Urothelium cell line (cell line): ENCODE measurements around the gene CDCP1.
A peak's percentile ranks its signal among the peaks of the same experiment; 100 is the strongest.
"Not testable (repeated sequence)": the region's sequence is repeated elsewhere in the genome, so short reads cannot be mapped to it uniquely, and the experiment has no call there.

Experiments used
- DNase-seq: peaks from one replicate; pipeline ENCODE4 v3.0.0; 2011; ENCODE audit warnings: low spot score, mixed read lengths
- FAIRE-seq: peaks from 2 replicates; lab custom pipeline; 2011; peaks lifted over from hg19 to GRCh38; lab: Jason Lieb, UNC

CDCP1 gene

DNA sequence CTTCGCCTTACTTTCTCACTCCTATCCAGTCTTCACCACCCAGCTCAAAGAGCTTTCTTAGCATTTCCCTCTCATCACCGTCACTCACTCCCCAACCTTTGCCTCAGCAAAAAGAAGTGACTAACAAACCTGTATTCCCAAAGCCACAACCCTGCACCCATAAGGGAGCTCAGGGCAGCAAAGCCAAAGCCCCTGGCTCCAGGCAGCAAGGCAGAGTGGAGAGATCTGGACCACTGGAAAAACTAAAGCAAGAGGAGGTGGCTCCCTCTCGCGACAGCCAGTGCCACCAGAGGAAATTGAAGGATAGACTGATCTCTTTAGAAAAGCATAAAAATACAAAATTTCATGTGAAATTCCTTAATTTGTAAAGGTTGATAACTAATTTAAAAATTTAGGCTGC is 25.1 kb upstream of the CDCP1 start:
- no peak for FAIRE-seq
- DNase-seq = no peak

DNA sequence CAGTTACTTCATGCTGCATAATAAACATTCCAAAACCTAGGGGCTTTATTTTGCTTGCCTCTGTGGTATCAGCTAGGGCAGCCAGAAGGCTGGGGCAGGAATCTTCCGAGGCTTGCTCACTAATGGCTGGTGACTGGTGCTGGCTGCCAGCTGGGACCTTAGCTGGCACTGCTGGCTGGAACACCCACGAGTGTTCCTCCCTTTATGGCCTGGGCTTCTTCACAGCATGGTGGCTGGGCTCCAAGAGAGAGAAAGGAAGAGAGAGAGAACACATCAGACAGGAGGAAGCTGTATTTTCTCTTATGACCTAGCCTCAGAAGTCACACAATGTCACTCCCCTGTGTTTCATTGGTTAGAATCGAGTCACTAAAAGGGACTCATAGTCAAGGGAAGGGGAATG is 23.9 kb upstream of the CDCP1 start:
- FAIRE-seq (no peak), DNase-seq (no peak)

DNA sequence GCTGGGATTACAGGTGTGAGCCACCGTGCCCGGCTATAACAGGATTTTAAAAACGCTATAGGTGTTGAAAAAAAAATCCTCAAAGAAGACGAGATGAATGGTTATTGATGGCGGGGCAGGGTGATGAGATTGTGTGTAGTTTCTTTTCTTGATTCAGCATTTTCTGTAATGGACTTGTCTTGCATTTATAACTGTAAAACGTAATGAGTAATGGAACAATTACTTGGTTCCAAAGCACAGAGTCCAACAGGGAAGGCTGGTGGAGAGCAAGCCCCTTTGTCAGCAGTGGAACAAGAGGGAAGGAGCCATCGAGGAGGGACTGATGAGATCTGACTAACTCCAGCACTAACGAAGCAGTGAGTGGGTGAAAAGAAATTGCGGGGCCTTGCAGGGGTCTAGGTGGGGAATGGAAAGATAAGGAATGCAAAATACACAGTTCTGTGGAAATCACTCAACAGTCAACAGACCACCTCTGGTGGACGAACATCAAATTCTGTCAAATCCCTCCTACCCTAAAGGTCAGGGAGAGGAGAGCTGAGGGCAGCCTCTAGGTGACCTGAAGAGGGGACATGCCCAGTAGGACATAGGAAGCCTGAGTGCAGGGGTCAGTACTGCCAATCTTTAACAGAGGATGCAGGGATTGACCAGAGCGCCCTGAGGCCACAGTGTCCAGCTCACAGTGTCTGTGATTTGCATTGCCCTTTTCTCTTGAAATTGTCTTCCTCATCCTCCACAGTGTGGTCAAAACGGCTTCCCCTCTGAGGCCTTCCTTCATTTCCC is 23.1 kb upstream of the CDCP1 start:
- no peak for DNase-seq
- FAIRE-seq = no peak

DNA sequence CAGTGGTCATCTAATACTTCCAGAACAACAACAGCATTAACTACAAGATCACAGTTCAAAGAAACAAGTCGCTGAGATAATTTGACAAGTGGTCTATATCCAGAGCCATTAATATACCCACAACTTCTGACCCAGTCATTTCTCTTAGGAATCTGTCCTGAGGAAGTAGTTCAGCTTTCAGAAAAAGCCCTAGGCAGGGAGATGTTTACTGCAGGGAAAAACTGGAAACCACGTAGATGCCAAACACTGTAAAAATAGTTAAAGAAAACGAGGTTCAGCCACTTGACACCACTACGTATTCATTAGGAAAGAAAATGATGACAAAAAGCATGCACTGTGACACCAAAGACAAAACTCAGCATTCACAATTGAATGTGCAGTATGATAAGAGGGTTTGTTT is 22.3 kb upstream of the CDCP1 start:
- DNase-seq = no peak
- FAIRE-seq = no peak

DNA sequence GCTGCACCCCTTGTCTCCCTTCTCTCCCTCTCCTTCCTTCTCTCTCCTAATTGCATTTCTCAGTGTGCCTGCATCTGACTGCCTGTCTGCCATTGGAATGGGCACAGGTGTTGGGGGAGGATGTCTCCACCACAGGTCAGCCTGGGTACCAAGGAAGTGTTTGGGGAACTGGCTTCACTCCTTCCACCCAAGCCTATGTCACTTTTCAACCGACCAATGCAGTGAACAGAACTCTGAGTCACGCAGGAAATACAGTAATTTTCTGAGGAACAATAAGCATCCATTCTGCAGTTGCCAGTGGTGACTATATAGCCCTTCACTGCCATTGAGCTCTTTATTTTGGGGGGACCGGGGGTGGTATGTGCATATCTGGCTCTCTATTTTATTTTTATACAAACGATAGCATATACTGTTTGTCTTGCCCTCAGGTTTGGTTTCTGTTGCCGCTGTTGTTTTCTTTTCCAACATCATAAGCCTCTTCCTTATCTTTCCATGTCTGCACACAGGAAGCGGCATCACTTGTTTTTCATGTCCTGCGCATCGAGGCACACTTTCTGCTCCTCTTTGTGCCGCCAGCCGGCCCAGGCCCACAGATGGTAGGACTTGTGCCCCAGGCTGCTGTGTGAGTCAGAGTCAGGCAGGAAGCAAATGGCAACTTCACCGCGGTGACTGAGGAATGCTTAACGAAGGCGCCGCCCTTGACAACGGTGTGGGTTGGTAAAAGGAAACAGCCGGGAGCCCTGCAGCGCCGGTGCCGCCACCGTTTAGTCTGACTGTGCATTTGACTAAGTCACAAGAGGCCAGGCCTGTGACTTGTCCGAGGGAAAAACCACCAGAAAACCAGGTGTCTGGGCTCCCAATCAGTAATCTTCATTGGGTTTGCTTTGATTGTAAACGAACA is 21.1 kb upstream of the CDCP1 start:
- peak; percentile 99 for FAIRE-seq
- peak; percentile 96 for DNase-seq

DNA sequence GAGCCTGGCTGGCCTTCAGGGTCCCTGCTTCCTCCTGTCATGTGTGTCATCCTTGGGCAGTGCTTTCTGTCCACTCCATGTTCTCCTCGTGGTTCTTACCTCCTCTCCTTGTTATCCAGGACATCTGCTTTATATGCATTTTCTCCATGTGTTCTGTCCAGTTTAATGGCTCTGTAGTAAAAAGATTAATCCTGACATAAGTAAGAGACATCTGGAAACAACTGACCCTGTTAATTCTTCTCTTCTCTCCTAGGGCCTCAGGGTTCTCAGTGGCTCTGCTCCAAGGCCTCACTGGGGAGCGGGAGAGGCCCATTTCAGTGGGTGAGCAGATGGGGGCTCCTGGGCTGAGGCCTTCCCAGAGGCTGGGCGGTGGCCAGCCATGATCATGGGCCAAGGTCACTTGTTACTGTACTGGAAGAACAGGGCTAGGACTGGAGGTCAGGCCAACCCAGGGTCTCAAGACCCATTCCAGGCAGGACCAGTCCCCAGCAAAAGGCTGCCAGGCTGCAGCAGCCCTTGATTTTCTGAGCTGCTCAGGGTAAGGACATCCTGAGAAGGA is 20.2 kb upstream of the CDCP1 start:
- FAIRE-seq = no peak
- DNase-seq = no peak

DNA sequence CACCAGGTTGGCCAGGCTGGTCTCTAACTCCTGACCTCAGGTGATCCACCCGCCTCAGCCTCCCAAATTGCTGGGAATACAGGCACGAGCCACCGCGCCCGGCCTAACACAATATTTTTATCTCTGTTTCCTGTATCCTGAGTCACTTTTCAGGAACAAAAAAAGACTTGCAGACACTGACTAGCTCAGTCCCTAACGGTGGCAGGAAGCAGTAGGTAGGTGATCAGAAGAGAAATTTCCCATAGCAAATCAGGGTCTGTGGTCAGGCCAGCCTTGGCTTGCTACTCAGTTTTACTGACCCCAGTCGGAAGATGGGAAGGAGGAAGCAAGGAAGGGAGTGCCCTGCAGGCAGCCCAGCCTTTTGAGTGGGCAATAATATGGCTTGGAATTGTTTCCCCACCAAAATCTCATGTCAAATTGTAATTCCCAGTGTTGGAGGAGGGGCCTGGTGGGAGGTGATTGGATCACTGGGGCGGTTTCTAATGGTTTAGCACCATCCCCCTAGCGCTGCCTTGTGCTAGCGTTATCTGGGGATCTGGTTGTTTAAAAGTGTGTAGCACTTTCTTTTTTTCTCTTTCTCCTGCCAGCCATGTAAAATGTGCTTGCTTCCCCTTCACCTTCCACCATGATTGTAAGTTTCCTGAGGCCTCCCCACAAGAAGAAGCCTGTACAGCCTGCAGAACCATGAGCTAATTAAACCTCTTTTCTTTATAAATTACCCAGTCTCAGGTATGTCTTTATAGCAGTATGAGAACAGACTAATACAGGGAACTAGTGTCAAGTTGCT is 19.5 kb upstream of the CDCP1 start:
- no peak for DNase-seq
- FAIRE-seq = no peak

DNA sequence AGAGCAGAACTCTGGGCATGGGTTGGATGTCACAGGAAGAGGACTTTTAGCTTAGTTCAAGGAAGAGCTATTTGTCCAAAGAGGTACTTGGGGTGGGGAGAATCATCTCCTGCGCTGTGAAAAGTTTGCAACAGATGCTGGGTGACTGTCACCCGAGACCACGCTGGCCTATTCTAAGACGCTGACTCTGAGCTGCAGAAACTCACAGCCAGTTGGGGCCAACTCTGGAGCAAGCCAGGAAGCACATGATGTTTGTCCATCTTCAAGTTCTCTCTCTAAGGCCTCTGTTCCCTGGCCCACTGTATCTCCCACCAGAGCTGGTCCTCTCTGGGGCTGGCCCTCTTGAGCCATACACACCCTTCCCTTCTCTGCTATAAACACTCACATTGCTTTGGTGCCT is 17.9 kb upstream of the CDCP1 start:
- no peak for FAIRE-seq
- DNase-seq = no peak

DNA sequence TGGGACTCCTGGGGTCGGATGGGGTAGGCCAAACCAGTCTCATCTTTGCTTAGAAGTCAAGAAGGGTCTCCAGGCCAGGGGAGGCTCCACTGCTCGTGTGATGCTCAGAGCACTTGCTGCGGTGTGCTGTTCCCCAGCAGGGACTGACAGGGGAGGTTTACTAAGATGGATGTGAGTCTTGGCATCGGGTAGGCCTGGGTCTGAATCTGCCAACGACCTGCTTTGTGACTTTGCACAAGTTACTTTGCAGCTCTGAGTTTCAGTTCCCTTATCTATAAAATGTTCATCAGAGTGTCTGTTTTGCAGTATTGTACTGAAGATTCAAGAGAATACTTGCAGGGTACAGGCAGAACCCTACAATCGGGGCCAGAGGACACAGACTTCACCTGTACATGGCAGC is 17.3 kb upstream of the CDCP1 start:
- FAIRE-seq = no peak
- no peak for DNase-seq

DNA sequence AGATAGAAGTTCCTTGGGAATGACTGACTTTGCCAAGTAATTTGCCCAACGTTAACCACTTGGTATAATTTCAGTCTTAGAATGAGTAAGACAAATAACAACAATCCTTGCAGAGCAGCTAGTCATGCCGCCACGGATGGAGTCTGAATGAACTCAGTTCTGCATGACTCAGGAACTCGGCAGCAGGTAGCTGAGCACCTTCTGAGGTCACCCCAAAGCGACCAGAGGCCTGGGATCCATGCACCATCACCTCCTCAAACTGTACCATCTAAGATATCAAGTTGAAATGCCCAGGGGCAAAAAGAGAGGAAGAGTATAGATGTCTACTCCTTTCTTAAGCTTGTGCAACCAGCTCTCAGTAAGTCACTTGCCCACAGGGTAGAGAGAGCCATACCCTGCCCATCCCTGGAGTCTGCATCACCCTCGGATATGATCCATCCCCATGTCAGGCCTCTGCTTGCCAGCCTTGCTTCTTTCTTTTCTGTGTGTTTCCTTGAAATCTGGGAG is 8.5 kb upstream of the CDCP1 start:
- no peak for DNase-seq

DNA sequence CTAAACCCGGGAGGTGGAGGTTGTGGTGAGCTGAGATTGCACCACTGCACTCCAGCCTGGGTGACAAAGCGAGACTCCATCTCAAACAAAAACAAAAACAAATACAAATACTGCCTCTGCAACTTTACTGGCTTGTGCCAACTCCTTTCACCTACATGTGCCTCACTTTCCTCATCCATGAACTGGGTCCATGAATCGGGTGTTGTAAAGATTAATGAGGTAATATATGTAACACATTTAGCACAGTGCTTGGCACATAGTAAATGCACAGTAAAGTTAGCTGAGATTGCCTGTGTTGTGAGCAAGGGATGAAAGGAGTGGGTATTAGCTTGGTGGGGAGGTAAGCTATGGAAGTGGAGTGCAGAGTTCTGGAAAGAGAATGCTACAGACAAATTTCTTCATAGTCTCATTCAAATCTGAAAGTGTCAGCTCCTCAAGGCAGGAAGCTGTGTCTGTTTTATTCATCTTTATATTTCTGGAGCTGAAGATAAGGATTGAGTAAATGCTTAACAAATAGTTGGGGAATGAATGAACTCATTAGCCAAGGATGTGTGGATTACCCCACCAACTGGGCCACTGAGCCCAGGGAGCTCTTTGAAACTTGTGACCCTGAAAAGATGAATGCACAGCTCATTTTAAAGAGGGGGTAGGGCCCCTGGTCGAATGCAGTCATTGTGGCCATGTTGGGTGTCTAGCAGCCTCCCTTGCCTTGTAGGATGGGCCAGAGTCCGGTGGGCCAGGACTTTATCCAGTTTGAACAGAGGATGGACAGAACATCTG is 7.7 kb upstream of the CDCP1 start:
- FAIRE-seq (no peak), DNase-seq (no peak)

More for the DNA sequence above, 8.5 kb upstream of the CDCP1 start:
- FAIRE-seq = no peak

DNA sequence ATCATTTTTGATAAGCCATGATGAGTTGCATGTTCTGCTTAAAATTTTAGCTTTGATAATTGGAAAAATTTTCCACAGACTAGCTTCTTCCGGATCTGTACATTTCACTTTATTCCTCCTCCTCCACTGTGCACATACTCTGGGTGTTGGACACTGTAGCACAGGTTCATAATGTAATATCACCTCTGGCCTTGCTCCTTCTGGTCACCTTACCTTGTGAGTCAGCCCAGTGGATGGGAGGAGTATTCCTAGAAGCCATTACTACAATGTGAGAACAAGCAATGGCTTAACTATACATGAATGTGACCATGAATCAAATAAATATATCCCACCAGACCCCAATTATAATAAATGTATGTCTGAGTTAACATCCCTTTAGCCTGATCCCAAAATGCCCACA is 6.1 kb upstream of the CDCP1 start:
- DNase-seq = no peak
- no peak for FAIRE-seq

DNA sequence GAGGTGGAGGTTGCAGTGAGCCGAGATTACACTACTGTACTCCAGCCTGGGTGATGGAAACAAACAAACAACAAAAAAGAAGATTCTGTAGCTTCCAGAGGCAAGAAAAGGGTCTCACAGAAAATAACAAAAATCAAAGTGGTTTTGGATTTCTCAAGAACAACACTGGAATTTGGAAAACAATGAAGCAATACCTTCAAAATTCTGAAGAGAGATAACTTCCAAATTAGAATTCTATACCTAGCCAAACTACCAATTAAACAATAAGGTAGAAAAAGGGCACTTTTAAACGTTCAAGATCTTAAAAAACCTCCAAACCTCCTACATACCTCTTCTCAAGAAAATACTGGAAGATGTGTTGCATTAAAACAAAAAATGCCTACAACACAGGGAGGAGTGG is 4.9 kb upstream of the CDCP1 start:
- DNase-seq = no peak
- FAIRE-seq = no peak

DNA sequence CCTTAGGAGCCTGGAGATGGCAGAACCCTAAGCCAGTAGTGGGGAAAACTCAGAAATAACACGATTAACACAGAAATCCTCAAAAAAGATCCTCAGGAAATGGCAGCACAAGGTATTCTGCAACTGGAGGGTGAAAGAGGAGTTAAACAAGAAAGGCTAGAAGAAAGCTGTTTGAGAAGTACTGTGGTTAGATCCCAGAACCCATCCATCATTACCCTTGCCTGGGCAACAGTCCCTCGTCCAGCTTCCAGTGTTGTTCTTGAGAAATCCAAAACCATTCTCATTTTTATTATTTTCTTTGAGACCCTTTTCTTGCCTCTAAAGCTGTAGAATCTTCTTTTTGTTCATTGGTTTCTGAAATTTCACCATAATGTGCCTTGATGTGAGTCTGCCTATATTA is 2.7 kb upstream of the CDCP1 start:
- DNase-seq (no peak), FAIRE-seq (no peak)

DNA sequence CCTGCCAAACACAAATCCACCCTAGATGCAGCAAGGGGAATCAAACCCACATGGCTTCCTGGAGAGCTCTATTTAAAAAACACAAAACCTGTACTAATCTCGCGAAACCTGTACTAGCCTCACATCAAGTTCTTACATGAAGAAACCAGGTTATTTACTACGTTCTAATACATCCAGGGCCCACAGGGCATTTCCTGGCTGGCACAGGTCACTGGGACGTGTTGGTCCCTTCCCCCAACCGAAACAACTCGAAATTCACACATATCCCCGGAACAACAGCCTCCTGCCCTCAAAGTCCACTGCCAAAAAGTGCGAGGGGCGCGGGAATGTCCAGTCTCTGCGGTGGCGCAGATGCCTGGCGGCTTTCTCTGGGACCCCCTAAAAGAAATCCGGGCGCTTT is 955 bp downstream of the CDCP1 start:
- DNase-seq = no peak
- FAIRE-seq = no peak

DNA sequence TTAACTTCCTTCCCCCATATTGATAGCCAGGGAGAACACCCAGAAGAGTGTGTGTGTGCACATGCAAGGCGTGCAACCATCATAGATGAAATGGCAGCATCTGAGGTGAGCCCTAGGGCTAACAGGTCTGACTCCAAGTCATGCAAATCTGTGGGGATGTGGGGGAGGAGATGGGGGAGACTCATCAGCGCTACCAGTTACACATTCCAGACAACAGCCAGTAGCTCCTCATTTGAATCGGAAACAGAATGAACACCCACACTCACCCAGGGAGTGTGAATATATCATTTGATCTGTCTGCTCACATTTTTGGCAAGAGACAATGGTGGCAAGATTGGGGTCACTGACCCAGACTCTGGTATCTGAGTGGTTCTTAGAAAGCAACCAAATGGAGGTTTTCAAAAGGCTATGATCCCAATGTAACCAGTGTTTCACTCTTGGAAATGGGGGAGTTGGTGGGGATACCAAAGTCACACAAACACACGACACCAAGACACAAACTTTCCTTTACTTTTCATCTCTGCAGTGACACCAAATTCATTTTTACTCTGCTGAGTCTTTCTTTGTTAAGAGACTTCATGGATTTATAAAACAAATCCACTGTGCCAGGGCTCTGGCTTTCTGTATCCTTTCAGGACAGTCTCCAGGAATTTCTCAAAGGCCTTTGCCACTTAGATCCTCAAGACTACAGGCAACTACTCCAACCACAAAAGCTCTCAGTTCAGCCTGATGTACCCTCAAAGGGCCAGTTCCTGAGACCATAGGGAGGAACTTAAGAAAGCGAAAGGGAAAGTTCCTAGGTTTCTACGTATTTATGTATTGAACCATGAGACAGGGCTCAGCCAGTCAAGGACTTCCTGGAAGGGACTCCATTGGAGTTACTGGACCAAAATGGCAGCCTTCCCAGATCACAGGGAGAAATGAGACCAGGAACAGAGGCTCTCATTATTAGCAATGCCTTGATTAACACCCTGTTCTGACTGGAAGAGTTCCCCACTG is 2.2 kb downstream of the CDCP1 start:
- DNase-seq = no peak
- FAIRE-seq = no peak

DNA sequence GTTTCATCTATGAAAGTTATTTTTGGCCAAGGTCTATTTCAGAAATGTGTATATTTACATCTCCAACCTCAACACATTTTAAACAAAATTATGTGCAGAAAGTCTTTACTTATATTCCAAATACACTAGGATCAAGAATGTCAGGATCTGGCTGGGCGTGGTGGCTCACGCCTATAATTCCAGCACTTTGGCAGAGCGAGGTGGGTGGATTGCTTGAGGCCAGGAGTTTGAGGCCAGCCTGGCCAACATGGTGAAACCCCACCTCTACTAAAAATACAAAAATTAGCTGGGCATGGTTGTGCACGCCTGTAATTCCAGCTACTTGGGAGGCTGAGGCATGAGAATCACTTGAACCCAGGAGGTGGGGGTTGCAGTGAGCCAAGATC is 5.4 kb downstream of the CDCP1 start:
- FAIRE-seq, DNase-seq: not testable (repeated sequence)

DNA sequence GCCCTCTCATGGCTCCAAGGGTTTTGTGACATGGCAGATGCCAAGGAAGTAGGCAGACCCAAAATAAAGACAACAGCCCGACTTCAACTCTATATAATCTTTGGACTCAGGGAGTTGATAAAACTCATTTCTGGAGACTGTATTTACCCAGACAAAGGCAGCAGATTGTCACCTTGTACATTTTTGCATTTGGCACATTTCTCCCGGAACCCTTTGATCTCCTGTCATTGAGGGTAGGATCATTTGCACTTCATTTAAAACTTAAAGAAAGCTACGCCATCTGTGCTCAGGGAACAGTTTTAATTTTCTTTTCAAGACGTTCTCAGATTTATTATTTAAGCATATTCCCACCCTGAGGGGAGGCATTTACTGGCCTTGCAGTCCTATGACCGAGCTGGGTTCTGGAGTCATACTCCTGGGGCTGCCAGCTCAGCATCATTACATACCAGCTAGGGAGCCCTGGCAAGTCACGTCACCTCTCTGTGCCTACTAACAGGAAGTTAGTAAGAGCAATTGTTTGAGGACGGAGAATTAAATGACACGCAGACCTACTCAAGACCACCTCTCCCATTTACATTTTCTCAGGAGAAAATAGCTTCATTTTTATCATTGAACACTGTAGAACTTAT is 5.9 kb downstream of the CDCP1 start:
- FAIRE-seq (no peak), DNase-seq (no peak)
